ENCODE results near the gene PLEKHG4B.
"Not testable (repeated sequence)": the region's sequence is repeated elsewhere in the genome, so short reads cannot be mapped to it uniquely, and the experiment has no call there.

Gene PLEKHG4B

DNA sequence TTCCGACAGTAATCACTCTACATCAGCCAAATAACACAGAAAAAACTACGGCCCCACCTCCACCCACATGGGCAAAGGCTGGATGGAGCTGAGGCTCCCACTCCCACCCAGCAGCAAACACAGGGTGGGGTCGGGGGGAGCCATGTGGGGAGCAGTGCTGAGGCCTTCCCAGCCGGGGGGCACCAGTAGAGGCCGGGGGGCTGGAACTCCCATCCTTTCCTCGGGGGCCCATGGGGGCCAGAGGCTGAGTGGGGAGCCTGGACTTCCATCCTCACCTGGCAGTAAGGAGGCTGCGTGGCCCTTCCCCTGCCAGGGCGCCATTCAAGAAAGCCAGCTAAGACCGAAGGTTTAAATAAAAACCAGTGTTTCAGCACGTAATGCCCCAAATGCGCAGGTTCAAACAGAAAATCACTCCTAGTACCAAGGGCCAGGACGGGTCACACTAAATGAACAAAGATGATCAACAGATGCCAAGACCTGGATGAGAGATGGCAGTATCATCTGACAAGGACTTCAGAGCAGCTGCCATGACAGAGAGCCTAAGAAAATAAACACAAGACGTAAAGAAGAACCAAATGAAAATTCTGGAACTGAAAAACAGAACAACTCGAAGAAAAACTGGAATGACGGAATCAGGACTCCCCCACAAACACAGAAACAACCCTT, 116.6 kb downstream of the PLEKHG4B start:
- no peak overlapping the region for H4K91ac ChIP-seq (ENCODE audit: low read depth, low read length, poor library complexity)
- H2AK5ac ChIP-seq (ENCODE audit: low read depth, low read length): no peak overlapping the region
- peaks cover 0 to 2% of the 10 kb centered on the region in 2 donors for H3K9me3 ChIP-seq (replicated peaks in 1 of 2; ENCODE audit: control insufficient read depth in 2 of 2, insufficient read depth in 1 of 2, low read depth in 1 of 2, low read length in 2 of 2)
- H2BK120ac ChIP-seq (ENCODE audit: low read depth, low read length): no peak overlapping the region
- no peak overlapping the region for H3K23ac ChIP-seq (ENCODE audit: low read depth, low read length, poor library complexity)
- DNase-seq (ENCODE audit: low spot score): no peak
- H3K9ac ChIP-seq (ENCODE audit: low read depth, low read length, poor library complexity): no peak overlapping the region
- H3K14ac ChIP-seq (ENCODE audit: low read length): peak overlapping the region; percentile 8
- H3K27me3 ChIP-seq (ENCODE audit: control insufficient read depth in 3 of 3, insufficient read depth in 3 of 3, low read depth in 1 of 3, low read length in 3 of 3): no peaks in the 10 kb centered on the region
- no peak overlapping the region for H4K8ac ChIP-seq (ENCODE audit: low read depth, low read length)
- H3K36me3 ChIP-seq (replicated peaks in 1 of 2; ENCODE audit: control insufficient read depth in 2 of 2, insufficient read depth in 2 of 2, low read length in 2 of 2): peaks cover 17 to 46% of the 10 kb centered on the region in 2 donors
- no peak overlapping the region for H2BK15ac ChIP-seq (ENCODE audit: low read length)
- H3K4ac ChIP-seq (ENCODE audit: low read length): no peak overlapping the region
- no peak overlapping the region for H2AFZ ChIP-seq (ENCODE audit: low read length)
- H3K4me2 ChIP-seq (ENCODE audit: insufficient read depth, low read length, poor library complexity, severe bottlenecking): no peak overlapping the region
- no peak overlapping the region for H2BK12ac ChIP-seq (ENCODE audit: low read length)
- no peak overlapping the region for H3K27ac ChIP-seq (replicated peaks; ENCODE audit: low read length)
- WGBS, 2 donors (ENCODE audit: extremely low coverage in 2 of 2, insufficient read length in 2 of 2, insufficient replicate concordance in 1 of 2): no CpG with 5 or more reads among the region's 15 CpGs
- no peak overlapping the region for H2BK5ac ChIP-seq (ENCODE audit: low read length)
- no peak overlapping the region for H3K4me3 ChIP-seq (ENCODE audit: low read length in 2 of 2)
- H3K4me1 ChIP-seq (ENCODE audit: control insufficient read depth in 2 of 2, insufficient read depth in 1 of 2, low read depth in 1 of 2, low read length in 2 of 2): no peaks in the 10 kb centered on the region
- no peak overlapping the region for H3K18ac ChIP-seq (ENCODE audit: low read length)
- peaks cover 10% of the 10 kb centered on the region for H3K79me1 ChIP-seq (ENCODE audit: low read depth, low read length)

DNA sequence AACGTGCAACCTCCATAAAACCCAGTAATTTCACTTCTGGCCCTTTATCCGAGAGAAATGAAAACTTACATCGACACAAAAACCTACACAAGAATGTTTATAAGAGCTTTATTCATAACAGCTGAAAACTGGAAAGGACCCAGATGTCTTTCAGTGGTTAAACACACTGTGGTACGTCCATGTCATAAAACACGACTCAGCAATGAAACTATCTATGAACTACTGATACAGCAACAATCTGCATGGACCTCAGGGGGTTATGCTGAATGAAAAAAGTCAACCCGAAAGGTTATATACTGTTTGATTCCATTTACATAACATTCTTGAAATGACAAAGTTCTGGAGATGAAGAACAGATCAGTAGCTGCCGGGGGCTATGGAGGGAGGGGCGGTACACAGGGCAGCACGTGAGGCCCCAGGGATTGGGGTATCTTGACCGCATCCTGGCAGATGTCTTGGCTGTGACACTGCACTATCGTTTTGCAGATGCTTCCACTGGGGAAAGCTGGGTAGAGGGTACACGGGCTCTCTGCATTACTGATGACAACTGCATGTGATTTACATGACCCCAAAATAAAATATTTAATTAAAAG, 121.9 kb downstream of the PLEKHG4B start:
- H2BK5ac ChIP-seq (ENCODE audit: low read length): no peak overlapping the region
- no peak for DNase-seq (ENCODE audit: low spot score)
- no peak overlapping the region for H3K27ac ChIP-seq (replicated peaks; ENCODE audit: low read length)
- no peaks in the 10 kb centered on the region for H3K9me3 ChIP-seq (replicated peaks in 1 of 2; ENCODE audit: control insufficient read depth in 2 of 2, insufficient read depth in 1 of 2, low read depth in 1 of 2, low read length in 2 of 2)
- H2AFZ ChIP-seq (ENCODE audit: low read length): no peak overlapping the region
- H3K4me2 ChIP-seq (ENCODE audit: insufficient read depth, low read length, poor library complexity, severe bottlenecking): no peak overlapping the region
- no peak overlapping the region for H3K23ac ChIP-seq (ENCODE audit: low read depth, low read length, poor library complexity)
- no peak overlapping the region for H3K4ac ChIP-seq (ENCODE audit: low read length)
- WGBS, 2 donors (ENCODE audit: extremely low coverage in 2 of 2, insufficient read length in 2 of 2, insufficient replicate concordance in 1 of 2): no CpG with 5 or more reads among the region's 12 CpGs
- no peaks in the 10 kb centered on the region for H3K27me3 ChIP-seq (ENCODE audit: control insufficient read depth in 3 of 3, insufficient read depth in 3 of 3, low read depth in 1 of 3, low read length in 3 of 3)
- no peak overlapping the region for H2BK120ac ChIP-seq (ENCODE audit: low read depth, low read length)
- peaks cover 7 to 25% of the 10 kb centered on the region in 2 donors for H3K36me3 ChIP-seq (replicated peaks in 1 of 2; ENCODE audit: control insufficient read depth in 2 of 2, insufficient read depth in 2 of 2, low read length in 2 of 2)
- no peak overlapping the region for H2AK5ac ChIP-seq (ENCODE audit: low read depth, low read length)
- H3K79me1 ChIP-seq (ENCODE audit: low read depth, low read length): peaks cover 5% of the 10 kb centered on the region
- no peak overlapping the region for H4K91ac ChIP-seq (ENCODE audit: low read depth, low read length, poor library complexity)
- no peak overlapping the region for H3K9ac ChIP-seq (ENCODE audit: low read depth, low read length, poor library complexity)
- no peak overlapping the region for H3K4me3 ChIP-seq (ENCODE audit: low read length in 2 of 2)
- H3K14ac ChIP-seq (ENCODE audit: low read length): no peak overlapping the region
- no peaks in the 10 kb centered on the region for H3K4me1 ChIP-seq (ENCODE audit: control insufficient read depth in 2 of 2, insufficient read depth in 1 of 2, low read depth in 1 of 2, low read length in 2 of 2)
- no peak overlapping the region for H2BK12ac ChIP-seq (ENCODE audit: low read length)
- H4K8ac ChIP-seq (ENCODE audit: low read depth, low read length): no peak overlapping the region
- no peak overlapping the region for H2BK15ac ChIP-seq (ENCODE audit: low read length)
- H3K18ac ChIP-seq (ENCODE audit: low read length): no peak overlapping the region

DNA sequence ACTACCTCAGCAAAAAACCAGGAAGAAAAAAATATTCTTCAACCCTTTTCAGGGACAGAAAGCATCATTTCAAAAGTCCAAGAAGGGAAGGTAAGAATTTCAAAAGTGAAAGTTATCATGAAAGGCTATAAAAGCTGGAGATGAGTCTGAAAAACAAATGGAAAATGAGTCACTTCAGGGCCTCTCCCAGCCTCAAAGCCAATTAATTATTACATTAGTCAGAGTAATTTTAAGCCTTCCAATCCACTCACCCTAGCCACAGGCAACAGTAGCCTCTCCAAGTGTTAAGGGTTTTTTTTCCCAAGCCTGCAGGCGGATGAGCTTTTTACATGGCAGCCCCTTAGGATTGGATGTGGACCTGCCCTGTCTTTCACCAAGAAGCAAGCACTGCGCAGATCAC, 123.3 kb downstream of the PLEKHG4B start:
- H2AFZ ChIP-seq (ENCODE audit: low read length); H4K91ac ChIP-seq (ENCODE audit: low read depth, low read length, poor library complexity); H2BK12ac ChIP-seq (ENCODE audit: low read length); H3K9me3 ChIP-seq (replicated peaks in 1 of 2; ENCODE audit: control insufficient read depth in 2 of 2, insufficient read depth in 1 of 2, low read depth in 1 of 2, low read length in 2 of 2); H3K9ac ChIP-seq (ENCODE audit: low read depth, low read length, poor library complexity); H3K27ac ChIP-seq (replicated peaks; ENCODE audit: low read length); H3K23ac ChIP-seq (ENCODE audit: low read depth, low read length, poor library complexity); H3K4ac ChIP-seq (ENCODE audit: low read length); H3K14ac ChIP-seq (ENCODE audit: low read length); H2BK5ac ChIP-seq (ENCODE audit: low read length); H3K79me1 ChIP-seq (ENCODE audit: low read depth, low read length); H3K27me3 ChIP-seq (ENCODE audit: control insufficient read depth in 3 of 3, insufficient read depth in 3 of 3, low read depth in 1 of 3, low read length in 3 of 3); H2BK120ac ChIP-seq (ENCODE audit: low read depth, low read length); H4K8ac ChIP-seq (ENCODE audit: low read depth, low read length); H3K4me2 ChIP-seq (ENCODE audit: insufficient read depth, low read length, poor library complexity, severe bottlenecking); H3K18ac ChIP-seq (ENCODE audit: low read length); H3K4me1 ChIP-seq (ENCODE audit: control insufficient read depth in 2 of 2, insufficient read depth in 1 of 2, low read depth in 1 of 2, low read length in 2 of 2); H2BK15ac ChIP-seq (ENCODE audit: low read length); H2AK5ac ChIP-seq (ENCODE audit: low read depth, low read length); H3K4me3 ChIP-seq (ENCODE audit: low read length in 2 of 2); DNase-seq (ENCODE audit: low spot score): not testable (repeated sequence)
- whole genome bisulfite sequencing, 2 donors (ENCODE audit: extremely low coverage in 2 of 2, insufficient read length in 2 of 2, insufficient replicate concordance in 1 of 2): no CpG with 5 or more reads among the region's 2 CpGs
- H3K36me3 ChIP-seq (replicated peaks in 1 of 2; ENCODE audit: control insufficient read depth in 2 of 2, insufficient read depth in 2 of 2, low read length in 2 of 2): peaks cover 7 to 25% of the 10 kb centered on the region in 2 donors

DNA sequence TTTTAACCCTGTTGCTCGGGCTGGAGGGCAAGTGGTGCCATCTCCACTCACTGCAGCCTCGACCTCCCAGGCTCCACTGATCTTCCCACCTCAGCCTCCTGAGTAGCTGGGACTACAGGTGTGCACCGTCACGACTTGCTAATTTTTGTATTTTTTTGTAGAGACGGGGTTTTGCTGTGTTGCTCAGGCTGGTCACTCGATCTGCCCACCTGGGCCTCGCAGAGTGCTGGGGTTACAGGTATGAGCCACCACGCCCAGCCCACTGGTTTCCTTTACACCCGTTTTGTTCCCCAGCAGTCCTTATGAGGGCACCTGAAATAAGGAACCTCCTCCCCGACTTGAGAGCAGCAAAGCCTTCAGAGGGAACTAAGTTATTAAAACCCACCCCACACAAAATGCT, 124.1 kb downstream of the PLEKHG4B start:
- not testable (repeated sequence) for H3K23ac ChIP-seq (ENCODE audit: low read depth, low read length, poor library complexity); H3K27me3 ChIP-seq (ENCODE audit: control insufficient read depth in 3 of 3, insufficient read depth in 3 of 3, low read depth in 1 of 3, low read length in 3 of 3); DNase-seq (ENCODE audit: low spot score); H3K79me1 ChIP-seq (ENCODE audit: low read depth, low read length); H3K9me3 ChIP-seq (replicated peaks in 1 of 2; ENCODE audit: control insufficient read depth in 2 of 2, insufficient read depth in 1 of 2, low read depth in 1 of 2, low read length in 2 of 2); H2BK15ac ChIP-seq (ENCODE audit: low read length); H4K8ac ChIP-seq (ENCODE audit: low read depth, low read length); H3K4ac ChIP-seq (ENCODE audit: low read length); H2AFZ ChIP-seq (ENCODE audit: low read length); H4K91ac ChIP-seq (ENCODE audit: low read depth, low read length, poor library complexity); H3K14ac ChIP-seq (ENCODE audit: low read length); H2AK5ac ChIP-seq (ENCODE audit: low read depth, low read length); H2BK120ac ChIP-seq (ENCODE audit: low read depth, low read length); H3K27ac ChIP-seq (replicated peaks; ENCODE audit: low read length); H3K9ac ChIP-seq (ENCODE audit: low read depth, low read length, poor library complexity); H3K4me1 ChIP-seq (ENCODE audit: control insufficient read depth in 2 of 2, insufficient read depth in 1 of 2, low read depth in 1 of 2, low read length in 2 of 2); H3K4me3 ChIP-seq (ENCODE audit: low read length in 2 of 2); H2BK12ac ChIP-seq (ENCODE audit: low read length); H3K18ac ChIP-seq (ENCODE audit: low read length); H3K4me2 ChIP-seq (ENCODE audit: insufficient read depth, low read length, poor library complexity, severe bottlenecking); H2BK5ac ChIP-seq (ENCODE audit: low read length)
- peaks cover 7 to 25% of the 10 kb centered on the region in 2 donors for H3K36me3 ChIP-seq (replicated peaks in 1 of 2; ENCODE audit: control insufficient read depth in 2 of 2, insufficient read depth in 2 of 2, low read length in 2 of 2)
- WGBS, 2 donors (ENCODE audit: extremely low coverage in 2 of 2, insufficient read length in 2 of 2, insufficient replicate concordance in 1 of 2): no CpG with 5 or more reads among the region's 10 CpGs

Data from neuronal stem cell (in vitro differentiated cells).